ENCODE results near the gene TSSK3.

Gene TSSK3

DNA sequence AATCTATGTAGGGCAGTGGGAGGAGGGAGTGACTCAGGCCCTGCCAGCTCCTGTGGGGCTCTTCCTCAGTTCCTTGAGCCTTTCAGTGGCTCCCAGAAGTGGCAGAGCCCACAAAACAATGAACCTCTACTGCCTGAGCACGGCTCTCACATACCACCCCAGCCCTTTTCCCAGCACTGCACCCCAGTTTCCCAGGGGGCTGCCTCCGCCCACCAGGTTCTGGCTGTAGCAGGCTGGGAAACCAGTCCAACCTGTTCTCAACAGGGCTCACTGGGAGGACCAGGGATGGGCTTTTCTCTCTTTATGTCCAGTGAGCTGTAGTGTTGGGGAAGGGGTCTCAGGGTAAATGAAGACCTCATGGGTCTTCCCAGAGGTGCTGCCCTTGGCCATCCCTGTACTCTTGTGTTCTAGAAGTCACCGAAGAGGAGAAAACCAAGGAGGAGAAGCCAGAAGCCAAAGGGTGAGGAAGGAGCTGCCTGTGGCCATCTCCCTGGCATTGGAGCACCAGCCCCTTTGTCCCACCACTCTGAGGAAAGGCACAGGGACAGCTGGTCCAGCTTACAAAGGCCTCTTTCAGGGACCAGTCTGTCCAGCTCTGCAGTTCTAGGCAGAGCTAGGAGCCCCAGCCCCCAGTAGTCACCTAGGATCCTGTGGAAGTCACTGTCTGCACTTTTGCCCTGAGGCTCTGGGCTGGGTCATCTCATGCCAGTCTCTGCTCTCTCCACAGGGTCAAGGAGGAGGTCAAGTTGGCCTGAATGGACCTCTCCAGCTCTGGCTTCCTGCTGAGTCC, 29.9 kb upstream of the TSSK3 start:
- Histone ChIP-seq H4K20me1 (ENCODE audit: insufficient read depth, low read length) (peaks cover 9% of the 10 kb centered on the region), H3K27me3 (ENCODE audit: low read depth, low read length) (no peaks in the 10 kb centered on the region), H2AFZ (ENCODE audit: low read depth, low read length) (no peak overlapping the region), H3K79me2 (ENCODE audit: low read length) (peaks cover 24% of the 10 kb centered on the region), H3K4me1 (ENCODE audit: low read length) (peaks cover 30% of the 10 kb centered on the region), H3K9ac (ENCODE audit: low read length) (no peak overlapping the region), H3K27ac (ENCODE audit: low read length) (no peak overlapping the region), H3K36me3 (replicated peaks; ENCODE audit: low read depth, low read length) (peaks cover 11% of the 10 kb centered on the region), H3K4me3 (ENCODE audit: low read length) (no peak overlapping the region), H3K4me2 (ENCODE audit: low read length) (no peak overlapping the region), H3K9me3 (ENCODE audit: insufficient read depth, low read length) (no peaks in the 10 kb centered on the region)
- TF ChIP-seq CTCF (IDR thresholded peaks at IDR 0.05; ENCODE audit: low read depth, low read length), result no peak
- TF ChIP-seq EZH2phosphoT487 (IDR thresholded peaks at IDR 0.05; ENCODE audit: low read depth), result no peak

GRCh38 chr1:32333251-32333963, 28.9 kb upstream of the TSSK3 start:
- H3K9me3 ChIP-seq (ENCODE audit: insufficient read depth, low read length), result no peaks in the 10 kb centered on the region
- no peaks in the 10 kb centered on the region; the same call in 1 of the 2 replicates for H3K27me3 ChIP-seq (ENCODE audit: low read depth, low read length)
- peaks cover 24% of the 10 kb centered on the region for H3K79me2 ChIP-seq (ENCODE audit: low read length)
- TF ChIP-seq CTCF (IDR thresholded peaks at IDR 0.05; ENCODE audit: low read depth, low read length), result no peak
- no peak for TF ChIP-seq EZH2phosphoT487 (IDR thresholded peaks at IDR 0.05; ENCODE audit: low read depth)
- H3K4me2 ChIP-seq (ENCODE audit: low read length), result no peak overlapping the region; the same call in 1 of the 2 replicates
- peak overlapping the region; percentile 8; the same call in 1 of the 2 replicates for H3K27ac ChIP-seq (ENCODE audit: low read length)
- peaks cover 8% of the 10 kb centered on the region for H3K36me3 ChIP-seq (replicated peaks; ENCODE audit: low read depth, low read length)
- peaks cover 9% of the 10 kb centered on the region for H4K20me1 ChIP-seq (ENCODE audit: insufficient read depth, low read length)
- H2AFZ ChIP-seq (ENCODE audit: low read depth, low read length), result no peak overlapping the region
- peaks cover 39% of the 10 kb centered on the region for H3K4me1 ChIP-seq (ENCODE audit: low read length)
- H3K4me3 ChIP-seq (ENCODE audit: low read length), result no peak overlapping the region
- H3K9ac ChIP-seq (ENCODE audit: low read length), result no peak overlapping the region

- peaks cover 9% of the 10 kb centered on the region for H4K20me1 ChIP-seq (ENCODE audit: insufficient read depth, low read length)
- no peak overlapping the region for H2AFZ ChIP-seq (ENCODE audit: low read depth, low read length)
- peak overlapping the region; percentile 89 for H3K9ac ChIP-seq (ENCODE audit: low read length)
- peak overlapping the region; percentile 94 for H3K4me2 ChIP-seq (ENCODE audit: low read length)
- H3K9me3 ChIP-seq (ENCODE audit: insufficient read depth, low read length), result no peaks in the 10 kb centered on the region
- no peak for TF ChIP-seq CTCF (IDR thresholded peaks at IDR 0.05; ENCODE audit: low read depth, low read length)
- TF ChIP-seq EZH2phosphoT487 (IDR thresholded peaks at IDR 0.05; ENCODE audit: low read depth), result no peak
- H3K27me3 ChIP-seq (ENCODE audit: low read depth, low read length), result no peaks in the 10 kb centered on the region; the same call in 1 of the 2 replicates
- peaks cover 8% of the 10 kb centered on the region for H3K36me3 ChIP-seq (replicated peaks; ENCODE audit: low read depth, low read length)
- peaks cover 48% of the 10 kb centered on the region for H3K4me1 ChIP-seq (ENCODE audit: low read length)
- H3K79me2 ChIP-seq (ENCODE audit: low read length), result peaks cover 24% of the 10 kb centered on the region
- H3K4me3 ChIP-seq (ENCODE audit: low read length), result peak overlapping the region; percentile 97
- H3K27ac ChIP-seq (ENCODE audit: low read length), result no peak overlapping the region
Observed at GRCh38 chr1:32334274-32334861, 28.0 kb upstream of the TSSK3 start.
